SK-N-SH (cell line): Measurements from ENCODE around the gene DNAJC16.

Experiments
- MXI1 ChIP-seq: IDR thresholded peaks from 2 replicates; pipeline ENCODE4 v1.6.1; 2012; ENCODE audit warnings: mild to moderate bottlenecking, low read depth, low read length, improper control_type of control experiment
- RCOR1 ChIP-seq: fragments of 150-350 bp; IDR thresholded peaks from 2 replicates; pipeline ENCODE4 v1.6.1; 2017; ENCODE audit warnings: antibody characterized with exemption, low read length
- TAF1 ChIP-seq: IDR thresholded peaks from 2 replicates; pipeline ENCODE4 v1.6.1; 2012; ENCODE audit warnings: low read depth, mild to moderate bottlenecking, low read length, moderate library complexity, borderline replicate concordance
- TF ChIP-seq, protein P1 (sequence below): fragments of 200-600 bp; sonication (generic); IDR thresholded peaks from 2 replicates; pipeline ENCODE4 v1.6.1; 2017; ENCODE audit warnings: antibody characterized with exemption, mild to moderate bottlenecking, moderate library complexity
- TF ChIP-seq, protein P2 (sequence below): IDR thresholded peaks from 2 replicates; pipeline ENCODE4 v1.4.0; 2012; ENCODE audit warnings: low read depth, borderline replicate concordance

DNA sequence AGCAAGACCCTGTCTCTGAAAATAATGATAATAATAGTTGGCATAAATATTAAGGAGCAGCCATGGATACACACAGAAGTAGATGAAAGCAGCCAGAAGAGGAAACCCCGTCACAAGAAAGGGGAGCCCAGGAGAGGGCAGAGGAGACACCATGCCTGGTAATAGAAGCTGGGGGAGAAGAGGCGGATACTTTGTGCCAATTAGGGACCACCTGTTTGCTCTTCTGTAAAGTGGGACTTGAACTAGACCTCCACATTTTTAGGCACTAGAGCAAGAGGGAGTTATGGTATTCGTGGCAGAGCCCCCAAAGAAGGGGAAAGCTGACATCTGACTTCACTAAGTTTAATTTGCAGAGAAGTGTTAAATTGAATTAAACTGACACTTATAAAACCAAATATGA is 38.3 kb upstream of the DNAJC16 start:
- TF ChIP-seq, protein P1, sequence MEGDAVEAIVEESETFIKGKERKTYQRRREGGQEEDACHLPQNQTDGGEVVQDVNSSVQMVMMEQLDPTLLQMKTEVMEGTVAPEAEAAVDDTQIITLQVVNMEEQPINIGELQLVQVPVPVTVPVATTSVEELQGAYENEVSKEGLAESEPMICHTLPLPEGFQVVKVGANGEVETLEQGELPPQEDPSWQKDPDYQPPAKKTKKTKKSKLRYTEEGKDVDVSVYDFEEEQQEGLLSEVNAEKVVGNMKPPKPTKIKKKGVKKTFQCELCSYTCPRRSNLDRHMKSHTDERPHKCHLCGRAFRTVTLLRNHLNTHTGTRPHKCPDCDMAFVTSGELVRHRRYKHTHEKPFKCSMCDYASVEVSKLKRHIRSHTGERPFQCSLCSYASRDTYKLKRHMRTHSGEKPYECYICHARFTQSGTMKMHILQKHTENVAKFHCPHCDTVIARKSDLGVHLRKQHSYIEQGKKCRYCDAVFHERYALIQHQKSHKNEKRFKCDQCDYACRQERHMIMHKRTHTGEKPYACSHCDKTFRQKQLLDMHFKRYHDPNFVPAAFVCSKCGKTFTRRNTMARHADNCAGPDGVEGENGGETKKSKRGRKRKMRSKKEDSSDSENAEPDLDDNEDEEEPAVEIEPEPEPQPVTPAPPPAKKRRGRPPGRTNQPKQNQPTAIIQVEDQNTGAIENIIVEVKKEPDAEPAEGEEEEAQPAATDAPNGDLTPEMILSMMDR = no peak
- TF ChIP-seq, protein P2, sequence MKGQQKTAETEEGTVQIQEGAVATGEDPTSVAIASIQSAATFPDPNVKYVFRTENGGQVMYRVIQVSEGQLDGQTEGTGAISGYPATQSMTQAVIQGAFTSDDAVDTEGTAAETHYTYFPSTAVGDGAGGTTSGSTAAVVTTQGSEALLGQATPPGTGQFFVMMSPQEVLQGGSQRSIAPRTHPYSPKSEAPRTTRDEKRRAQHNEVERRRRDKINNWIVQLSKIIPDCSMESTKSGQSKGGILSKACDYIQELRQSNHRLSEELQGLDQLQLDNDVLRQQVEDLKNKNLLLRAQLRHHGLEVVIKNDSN = no peak
- TF ChIP-seq TAF1 (no peak), RCOR1 (no peak), MXI1 (no peak)
